ENCODE data around the gene FILIP1L. TPM values are rescaled to one million over a fixed set of nuclear protein-coding genes. Genes with fewer than 3 reads are reported as not detected.

Gene FILIP1L
- total RNA-seq, 2 donors from 2014 or later, result 270 to 279 TPM

- H3K36me3 ChIP-seq, result no peaks in the 10 kb centered on the region
- ATAC-seq (ENCODE audit: insufficient number of reproducible peaks, low FRiP score, low read depth), result no peak
- H3K27ac ChIP-seq, result no peak overlapping the region
- no peaks in the 10 kb centered on the region for H3K27me3 ChIP-seq (replicated peaks; ENCODE audit: insufficient read depth)
- no peaks in the 10 kb centered on the region for H3K9me3 ChIP-seq
- TF ChIP-seq CTCF (IDR thresholded peaks at IDR 0.05), result no peak
- DNase-seq (ENCODE audit: low spot score), result no peak
- no peak overlapping the region for H3K4me3 ChIP-seq
- H3K4me1 ChIP-seq (ENCODE audit: control insufficient read depth in 1 of 2, low read depth in 2 of 2), result peaks cover 14 to 52% of the 10 kb centered on the region in 2 donors
Measured at GRCh38 chr3:100033184-100033583, 81.1 kb downstream of the FILIP1L start.

GRCh38 chr3:100032243-100032642 lies 82.1 kb downstream of the FILIP1L start:
- ATAC-seq (ENCODE audit: insufficient number of reproducible peaks, low FRiP score, low read depth), result no peak
- H3K4me1 ChIP-seq (ENCODE audit: control insufficient read depth in 1 of 2, low read depth in 2 of 2), result peaks cover 14 to 52% of the 10 kb centered on the region in 2 donors
- no peaks in the 10 kb centered on the region for H3K9me3 ChIP-seq
- no peaks in the 10 kb centered on the region for H3K36me3 ChIP-seq
- H3K4me3 ChIP-seq, result no peak overlapping the region
- no peak for TF ChIP-seq CTCF (IDR thresholded peaks at IDR 0.05)
- no peaks in the 10 kb centered on the region for H3K27me3 ChIP-seq (replicated peaks; ENCODE audit: insufficient read depth)
- peak overlapping the region in 1 of 2 donors; percentile 21 for H3K27ac ChIP-seq
- DNase-seq (ENCODE audit: low spot score), result no peak

- Histone ChIP-seq H3K9me3 (no peaks in the 10 kb centered on the region), H3K4me3 (no peak overlapping the region), H3K27me3 (replicated peaks; ENCODE audit: insufficient read depth) (no peaks in the 10 kb centered on the region), H3K36me3 (no peaks in the 10 kb centered on the region), H3K27ac (no peak overlapping the region), H3K4me1 (ENCODE audit: control insufficient read depth in 1 of 2, low read depth in 2 of 2) (peaks cover 14 to 56% of the 10 kb centered on the region in 2 donors)
- ATAC-seq (ENCODE audit: insufficient number of reproducible peaks, low FRiP score, low read depth) (no peak), DNase-seq (ENCODE audit: low spot score) (no peak)
- TF ChIP-seq CTCF (IDR thresholded peaks at IDR 0.05), result no peak
Measured at GRCh38 chr3:100030914-100031425, 83.3 kb downstream of the FILIP1L start.

- Histone ChIP-seq H3K4me3 (no peak overlapping the region), H3K4me1 (ENCODE audit: control insufficient read depth in 1 of 2, low read depth in 2 of 2) (peaks cover 18 to 62% of the 10 kb centered on the region in 2 donors), H3K36me3 (no peaks in the 10 kb centered on the region), H3K9me3 (no peaks in the 10 kb centered on the region), H3K27ac (peak overlapping the region; percentile 3 to 11), H3K27me3 (replicated peaks; ENCODE audit: insufficient read depth) (no peaks in the 10 kb centered on the region)
- no peak for ATAC-seq (ENCODE audit: insufficient number of reproducible peaks, low FRiP score, low read depth)
- DNase-seq (ENCODE audit: low spot score), result no peak
- no peak for TF ChIP-seq CTCF (IDR thresholded peaks at IDR 0.05)
Measured at GRCh38 chr3:100030346-100030745, 84.0 kb downstream of the FILIP1L start.

GRCh38 chr3:100029689-100030088 lies 84.6 kb downstream of the FILIP1L start:
- DNase-seq (ENCODE audit: low spot score) (no peak), ATAC-seq (ENCODE audit: insufficient number of reproducible peaks, low FRiP score, low read depth) (no peak)
- H3K4me1 ChIP-seq (ENCODE audit: control insufficient read depth in 1 of 2, low read depth in 2 of 2), result peaks cover 20 to 66% of the 10 kb centered on the region in 2 donors
- H3K4me3 ChIP-seq, result no peak overlapping the region
- H3K27me3 ChIP-seq (replicated peaks; ENCODE audit: insufficient read depth), result no peaks in the 10 kb centered on the region
- TF ChIP-seq CTCF (IDR thresholded peaks at IDR 0.05), result no peak
- no peaks in the 10 kb centered on the region for H3K9me3 ChIP-seq
- H3K36me3 ChIP-seq, result no peaks in the 10 kb centered on the region
- H3K27ac ChIP-seq, result peak overlapping the region; percentile 3 to 11
